Stomach (tissue), 4 donors: ENCODE measurements around the gene WRAP53.

Experiments used
- POLR2A ChIP-seq, 4 donors: fragments of 450-650 bp; IDR thresholded peaks; one replicate each; pipeline ENCODE4 v1.6.1; 2016; ENCODE audit warnings: antibody characterized with exemption in 4 of 4, control low read depth in 2 of 4, mild to moderate bottlenecking in 1 of 4, moderate library complexity in 1 of 4
- POLR2AphosphoS5 ChIP-seq, 3 donors: sonication (generic); formaldehyde crosslinking; IDR thresholded peaks; one replicate each; pipeline ENCODE4 v1.6.1; 2016; ENCODE audit warnings: antibody characterized with exemption in 3 of 3

GRCh38 chr17:7744416-7744815 is 56.1 kb downstream of the WRAP53 start:
- TF ChIP-seq POLR2AphosphoS5 (IDR thresholded peaks at IDR 0.05) = peak in 1 of 3 donors; percentile 39
- TF ChIP-seq POLR2A (IDR thresholded peaks at IDR 0.05) = no peak
